GM08714 (cell line): ENCODE measurements around the gene NDRG3.

ENCODE experiments used
- H3K4me3 ChIP-seq: fragments of 200-500 bp; sonication (Bioruptor generic); 2 replicates; pipeline ENCODE4 v1.5.1; 2014; ENCODE audit warnings: mild to moderate bottlenecking, low read length, inconsistent platforms
- ZNF274 ChIP-seq: IDR thresholded peaks from 2 replicates; pipeline ENCODE4 v1.6.1; 2012; ENCODE audit warnings: mild to moderate bottlenecking, low read depth, low read length

The NDRG3 gene

DNA sequence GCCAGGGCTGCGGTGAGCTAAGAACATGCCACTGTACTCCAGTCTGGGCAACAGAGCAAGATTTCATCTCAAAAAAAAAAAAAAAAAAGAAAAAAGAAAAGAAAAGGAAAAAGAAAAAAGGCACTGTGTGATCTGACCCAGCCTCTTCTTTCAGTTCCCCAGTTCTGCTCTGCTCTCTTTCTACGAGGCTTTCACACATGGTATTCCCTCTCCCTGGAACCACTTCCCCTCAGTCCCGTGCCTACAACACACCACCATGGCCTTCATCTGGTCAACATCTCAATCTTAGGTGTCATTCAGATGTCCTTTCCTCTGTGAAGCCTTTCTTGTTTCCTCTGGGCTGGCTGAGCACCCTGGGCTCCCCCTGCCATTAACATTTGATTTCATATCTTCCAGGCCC lies 29.9 kb upstream of the NDRG3 start:
- no peak overlapping the region for H3K4me3 ChIP-seq
- TF ChIP-seq ZNF274 = no peak

DNA sequence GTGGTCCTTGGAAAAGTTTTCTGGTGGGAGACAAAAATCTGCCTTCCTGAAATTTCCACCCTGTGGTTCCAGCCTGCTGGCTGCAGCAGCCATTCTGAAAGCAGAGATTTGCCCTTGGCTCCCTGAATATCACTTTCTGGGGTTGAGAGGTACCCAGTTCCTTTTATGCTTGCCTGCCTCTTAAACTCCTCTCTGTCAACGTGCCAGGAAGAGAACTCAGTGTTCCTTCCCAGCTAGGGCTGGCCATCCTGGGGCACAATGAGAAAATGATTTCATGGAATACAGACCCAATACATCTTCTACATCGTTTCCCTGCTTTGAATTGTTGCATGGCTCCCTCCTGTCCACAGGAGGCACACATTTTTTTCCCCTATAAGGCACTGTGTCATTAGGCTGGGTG lies 29.3 kb upstream of the NDRG3 start:
- no peak overlapping the region for H3K4me3 ChIP-seq
- no peak for TF ChIP-seq ZNF274

DNA sequence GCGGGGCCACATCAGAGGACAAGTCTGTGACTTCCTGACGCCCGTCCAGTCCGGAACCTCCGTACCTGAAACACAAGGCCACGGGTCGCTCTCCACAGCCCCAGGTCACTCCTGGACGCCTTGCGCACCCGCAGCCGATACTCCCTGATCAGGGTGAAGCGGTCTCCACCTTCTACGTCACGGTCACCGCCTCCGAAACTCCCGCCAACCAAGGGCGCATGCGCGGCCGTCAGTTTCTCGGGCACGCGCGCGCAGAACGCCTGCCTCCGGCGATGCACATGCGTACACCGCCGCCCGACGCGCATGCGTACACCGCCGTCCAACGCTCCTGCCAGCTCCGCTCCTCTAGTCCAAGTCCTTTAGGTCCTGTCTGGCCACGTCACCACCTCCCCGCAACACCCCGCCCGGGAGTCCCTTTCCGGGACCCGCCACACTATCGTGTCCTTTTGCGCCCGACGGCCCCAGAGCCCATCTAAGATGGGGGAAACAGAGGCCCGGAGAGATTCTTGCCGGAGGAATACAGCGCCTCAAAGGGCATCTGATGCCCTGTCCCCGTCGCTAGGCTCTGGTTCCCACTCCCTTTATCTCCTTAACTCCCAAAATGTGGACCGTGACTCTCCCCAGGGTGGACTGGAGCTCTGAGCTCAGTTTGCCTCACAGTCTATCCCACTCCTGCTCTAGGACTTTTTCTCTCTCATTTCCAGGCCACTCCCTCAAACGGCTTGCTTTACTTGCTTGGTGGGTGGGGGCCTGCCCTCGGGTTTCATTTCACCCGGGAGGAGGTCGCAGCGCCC lies 27.9 kb upstream of the NDRG3 start, which contains the start of gene DSN1:
DSN1 (minus strand) TSS at position 167 of the 794 bp plus-strand sequence. CDS start 2,305 bp downstream, outside the sequence.
- peak within 1 kb of the TSS; percentile 72 for H3K4me3 ChIP-seq
- no peak for TF ChIP-seq ZNF274

DNA sequence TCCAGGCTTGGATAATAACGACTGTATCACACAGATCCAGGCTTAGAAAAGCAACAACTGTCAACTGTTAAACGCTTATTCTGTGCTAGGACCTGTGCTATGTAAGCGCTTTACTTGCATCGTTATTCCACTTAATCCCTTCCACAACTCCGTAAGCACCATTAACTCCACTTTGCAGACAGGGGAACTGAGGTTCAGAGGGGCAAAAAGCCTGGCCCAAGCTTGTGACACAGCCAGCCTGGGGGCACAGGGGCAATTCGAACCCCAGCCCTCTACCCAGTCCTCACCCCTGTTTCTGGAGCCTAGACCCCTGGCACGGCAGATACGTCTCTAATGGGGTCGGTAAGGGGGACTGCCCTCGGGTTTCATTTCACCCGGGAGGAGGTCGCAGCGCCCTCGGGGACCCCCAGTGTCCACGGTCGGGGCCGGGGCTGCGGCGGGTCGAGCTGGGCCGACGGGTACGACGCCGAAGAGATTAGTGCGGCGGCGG lies 27.3 kb upstream of the NDRG3 start:
- no peak for TF ChIP-seq ZNF274
- peak overlapping the region; percentile 72 for H3K4me3 ChIP-seq

DNA sequence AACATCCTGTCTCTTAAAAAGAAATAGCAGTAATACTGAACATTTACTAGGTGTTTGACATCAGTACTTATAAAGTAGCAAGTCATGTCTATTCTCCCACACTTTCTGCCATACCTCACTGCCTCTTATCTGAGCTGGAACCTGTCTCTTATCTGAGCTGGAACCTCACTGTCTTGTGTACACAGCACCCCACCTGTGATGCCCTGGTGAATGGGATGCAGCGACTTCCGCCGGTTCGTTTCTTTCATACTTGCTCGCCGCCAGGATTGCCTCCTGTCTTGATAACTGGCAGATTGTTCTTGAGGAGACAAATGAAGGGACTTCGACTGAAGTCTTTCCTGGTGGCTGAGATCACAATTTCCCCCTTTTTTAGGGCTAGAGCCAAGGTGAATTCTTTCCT lies 24.8 kb upstream of the NDRG3 start:
- no peak for TF ChIP-seq ZNF274
- no peak overlapping the region for H3K4me3 ChIP-seq

DNA sequence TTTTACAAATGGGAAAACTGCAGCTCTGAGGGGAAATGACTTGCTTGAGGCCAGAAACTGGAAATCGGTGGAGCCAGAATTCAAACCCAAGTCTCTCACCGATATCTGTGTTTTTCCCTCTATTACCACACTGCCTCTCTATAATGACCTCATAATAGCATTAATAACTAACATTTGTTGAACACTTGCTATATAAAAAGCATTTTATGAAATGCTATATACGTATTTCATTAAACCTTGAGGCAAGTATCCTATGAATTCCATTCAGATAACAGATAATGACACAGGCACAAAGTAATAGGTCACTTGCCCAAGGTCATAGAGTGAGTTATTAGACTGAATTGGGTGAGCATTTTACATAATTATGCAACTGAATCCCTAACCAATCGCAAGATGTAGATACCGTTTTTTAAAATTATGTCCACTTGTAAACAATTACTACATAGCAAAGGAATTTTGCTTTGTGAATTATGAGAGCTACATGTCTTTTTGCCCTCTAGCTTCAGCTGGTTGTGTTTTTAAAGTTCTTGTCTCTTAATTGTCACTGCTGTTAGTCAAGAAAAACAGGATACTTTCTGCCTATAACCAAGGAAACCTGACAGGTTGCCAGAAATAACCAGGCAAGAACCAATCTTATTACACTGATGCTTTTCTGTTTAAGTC lies 23.0 kb upstream of the NDRG3 start:
- TF ChIP-seq ZNF274 = no peak
- no peak overlapping the region for H3K4me3 ChIP-seq

DNA sequence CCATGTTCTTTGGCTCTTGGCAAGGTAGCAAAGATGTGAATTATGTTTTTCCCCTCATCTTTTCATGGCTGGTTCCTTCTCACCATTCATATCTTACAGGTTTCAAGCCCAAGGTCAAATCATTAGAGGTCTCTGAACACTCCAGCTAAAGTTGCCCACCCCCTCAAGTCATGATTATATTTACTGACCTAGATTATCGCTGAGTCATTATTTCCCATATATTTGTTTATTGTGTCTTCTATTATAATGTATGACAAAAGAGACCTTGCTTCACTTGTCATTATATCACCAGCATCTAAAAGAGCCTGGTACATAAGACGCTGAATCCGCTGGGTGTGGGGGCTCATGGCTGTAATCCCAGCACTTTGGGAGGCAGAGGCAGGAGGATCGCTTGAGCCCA lies 15.2 kb upstream of the NDRG3 start:
- TF ChIP-seq ZNF274 = no peak
- no peak overlapping the region for H3K4me3 ChIP-seq

DNA sequence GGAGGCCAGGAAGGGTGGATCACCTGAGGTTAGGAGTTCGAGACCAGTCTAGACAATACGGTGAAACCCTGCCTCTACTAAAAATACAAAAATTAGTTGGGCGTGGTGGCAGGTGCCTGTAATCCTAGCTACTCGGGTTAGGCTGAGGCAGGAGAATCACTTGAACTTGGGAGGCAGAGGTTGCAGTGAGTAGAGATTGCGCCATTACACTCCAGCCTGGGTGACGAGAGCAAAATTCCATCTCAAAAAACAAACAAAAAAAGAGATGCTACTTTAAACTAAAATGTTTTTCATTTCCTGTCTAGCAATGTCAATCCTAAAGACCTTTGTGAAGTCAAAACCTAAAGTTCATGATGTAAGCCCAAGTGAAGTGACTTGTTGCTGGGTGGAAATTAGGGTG lies 14.8 kb upstream of the NDRG3 start:
- H3K4me3 ChIP-seq = no peak overlapping the region
- no peak for TF ChIP-seq ZNF274

DNA sequence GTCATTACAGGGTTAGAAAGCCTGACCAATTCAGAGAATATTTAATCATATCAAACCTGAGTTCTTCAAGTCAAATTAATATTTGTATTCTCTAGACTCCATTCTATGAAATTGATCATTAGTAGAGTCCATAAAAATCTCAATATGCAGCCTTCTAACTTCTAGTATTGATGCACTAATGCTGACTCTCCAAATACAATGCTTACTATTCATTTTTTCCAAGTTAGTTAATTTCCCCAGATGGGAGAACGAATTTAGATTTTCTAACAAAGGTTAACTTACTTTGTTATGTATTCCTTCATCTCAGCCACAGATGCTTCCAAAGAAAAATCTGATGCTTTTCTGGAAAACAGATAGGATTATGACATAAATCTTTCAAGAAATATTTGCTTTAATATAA lies 12.4 kb upstream of the NDRG3 start:
- H3K4me3 ChIP-seq = no peak overlapping the region
- TF ChIP-seq ZNF274 = no peak

DNA sequence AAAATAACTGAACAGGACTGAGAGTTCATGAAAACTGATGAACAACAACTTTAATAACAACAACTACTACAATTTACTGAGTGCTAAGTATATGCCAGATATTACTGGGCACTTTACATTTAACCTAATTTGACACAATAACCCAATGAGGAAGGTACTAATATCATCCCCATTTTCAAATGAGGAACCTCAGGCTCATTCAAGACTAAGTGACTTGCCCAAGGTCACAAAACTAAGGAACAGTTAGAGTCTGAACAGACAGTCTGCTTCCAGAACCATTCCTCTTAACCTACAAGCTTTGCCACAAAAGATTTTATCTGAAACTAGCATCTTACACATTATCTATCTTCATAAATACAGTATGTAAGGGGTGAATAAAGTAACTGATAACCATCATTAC lies 10.6 kb upstream of the NDRG3 start:
- no peak for TF ChIP-seq ZNF274
- no peak overlapping the region for H3K4me3 ChIP-seq

DNA sequence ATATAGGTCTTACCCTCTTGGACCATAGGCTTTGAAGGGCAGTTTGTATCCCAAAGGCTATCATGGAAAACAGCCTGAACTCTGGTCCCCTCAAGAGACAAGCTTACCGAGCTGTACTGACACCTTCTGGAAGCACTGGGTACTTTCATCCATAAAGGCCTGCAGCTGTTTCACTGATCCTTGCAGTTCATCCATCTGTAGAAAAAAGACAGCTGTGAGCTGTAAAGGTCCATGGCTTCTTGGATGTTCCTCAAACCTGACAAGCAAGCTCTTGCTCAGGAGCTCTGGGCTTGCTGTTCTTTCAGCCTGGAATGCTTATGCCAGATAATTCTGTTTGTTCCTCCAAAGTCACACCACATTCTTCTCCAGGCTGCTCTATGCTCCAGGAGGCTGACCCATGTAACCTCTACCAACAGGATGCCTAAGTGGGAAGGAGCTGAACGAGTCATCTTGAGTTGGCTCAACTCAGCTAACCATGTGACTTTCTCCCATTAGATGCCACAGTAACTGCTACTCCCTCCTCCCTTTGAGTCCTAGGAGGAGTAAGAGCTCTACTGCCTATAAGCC lies 8.8 kb upstream of the NDRG3 start:
- no peak for TF ChIP-seq ZNF274
- H3K4me3 ChIP-seq = no peak overlapping the region

DNA sequence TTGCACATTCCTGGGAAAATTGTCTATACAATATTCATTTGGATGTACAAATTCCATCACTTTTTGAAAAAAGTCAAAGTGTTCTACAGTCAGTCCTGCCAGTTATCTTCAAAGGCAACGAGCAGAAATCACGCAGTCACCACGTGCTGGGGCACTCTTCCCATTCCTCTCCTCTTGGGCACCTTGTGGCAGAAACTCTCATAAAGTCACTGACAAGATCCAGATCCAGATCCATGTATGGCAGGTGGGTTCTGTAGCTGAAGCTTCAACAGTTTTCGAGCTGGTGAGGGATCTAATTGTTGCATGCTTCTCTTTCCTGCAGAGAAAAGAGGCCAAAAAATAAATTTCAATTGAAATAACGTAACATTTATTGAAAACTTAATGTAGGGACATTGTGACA lies 6.7 kb upstream of the NDRG3 start:
- no peak for TF ChIP-seq ZNF274
- H3K4me3 ChIP-seq = no peak overlapping the region

DNA sequence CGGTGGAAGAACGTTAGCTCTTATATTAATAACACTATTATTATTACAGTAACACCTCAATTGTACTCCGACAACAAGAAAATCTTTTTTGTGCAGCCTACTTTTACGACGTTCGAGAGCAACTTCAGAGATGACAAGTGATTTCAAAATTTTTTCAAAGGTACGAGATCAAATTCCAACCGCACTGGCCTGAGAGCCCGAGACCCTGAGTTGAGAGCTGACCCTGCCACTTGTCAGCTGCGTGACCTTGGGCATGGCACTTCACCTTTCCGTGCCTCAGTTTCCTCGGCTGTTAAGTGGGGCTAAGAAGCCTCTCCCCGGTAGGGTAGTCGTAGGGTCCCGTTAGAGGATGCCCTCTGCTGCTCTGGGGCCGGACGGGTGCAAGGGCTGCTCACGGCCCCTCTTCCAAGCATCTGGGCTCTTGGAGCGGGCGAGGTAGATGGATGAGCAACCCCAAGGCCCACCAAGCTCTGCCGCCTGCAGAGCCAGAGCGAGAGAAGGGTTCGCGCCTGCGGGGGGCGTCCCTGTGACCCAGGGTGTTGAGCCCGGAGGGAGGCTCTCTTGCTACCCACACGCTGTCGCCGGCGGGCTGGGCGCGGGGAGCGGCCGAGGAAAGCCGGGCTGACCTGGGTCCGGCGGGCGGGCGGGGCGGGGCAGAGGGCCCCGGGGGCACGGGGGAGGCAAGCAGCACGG lies 510 bp downstream of the NDRG3 start:
- H3K4me3 ChIP-seq = peak overlapping the region; percentile 84
- no peak for TF ChIP-seq ZNF274

DNA sequence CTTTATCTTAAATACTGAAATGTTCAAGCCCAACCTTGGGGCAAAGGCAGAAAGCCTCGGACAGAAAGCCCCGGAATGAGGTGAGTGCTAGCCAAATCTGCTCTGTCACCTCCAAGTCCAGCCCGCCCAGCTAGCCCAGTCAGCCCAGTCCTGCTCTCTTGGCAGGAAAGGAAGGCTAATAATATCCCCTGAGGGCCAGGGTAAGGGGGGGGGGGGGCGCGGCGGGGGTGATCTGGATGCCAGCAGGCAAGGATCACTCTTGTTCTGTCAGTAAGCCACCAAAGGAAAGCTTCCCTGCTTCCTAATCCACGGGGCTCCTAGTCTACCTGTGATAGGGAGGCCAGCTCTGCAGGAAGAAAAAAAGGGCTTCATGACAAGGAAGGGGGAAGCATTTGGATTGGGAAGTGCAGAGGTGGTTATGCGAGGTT lies 1.1 kb downstream of the NDRG3 start:
- no peak for TF ChIP-seq ZNF274
- H3K4me3 ChIP-seq = no peak overlapping the region

DNA sequence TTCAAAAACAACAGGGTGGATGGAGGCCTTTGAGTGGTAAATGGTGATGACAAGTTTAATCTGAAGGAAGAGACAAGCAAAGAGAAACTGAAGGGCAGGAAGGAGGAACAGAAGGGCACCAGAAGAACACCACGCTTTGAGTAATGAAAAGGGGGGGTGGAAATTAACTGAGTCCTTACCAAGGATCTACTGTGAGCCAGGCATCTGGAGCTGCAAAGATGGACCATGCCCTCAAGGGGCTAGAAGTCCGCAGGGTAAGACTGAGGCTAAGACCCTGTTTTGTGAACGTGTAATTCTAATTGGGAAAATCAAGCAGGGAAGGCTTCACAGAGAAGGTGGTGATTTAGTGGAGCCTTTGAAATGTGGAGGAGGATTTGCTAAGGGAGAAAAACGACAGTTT lies 1.6 kb downstream of the NDRG3 start:
- H3K4me3 ChIP-seq = no peak overlapping the region
- TF ChIP-seq ZNF274 = no peak
